Epithelial cell of esophagus (primary cell): Measurements from ENCODE around the gene EFHC1.
"Not testable (repeated sequence)": the region's sequence is repeated elsewhere in the genome, so short reads cannot be mapped to it uniquely, and the experiment has no call there.

Experiments used
- DNase-seq: peaks from one replicate; pipeline ENCODE4 v3.0.0; 2010; ENCODE audit warnings: low read depth
- H3K4me3 ChIP-seq: 2 replicates; pipeline ENCODE4 v1.5.1; 2011; ENCODE audit warnings: mild to moderate bottlenecking, low read length, control low read depth
- CTCF ChIP-seq: IDR thresholded peaks from 2 replicates; pipeline ENCODE4 v1.5.1; 2011; ENCODE audit warnings: low read depth, mild to moderate bottlenecking, low read length, control low read depth, inconsistent platforms; ENCODE audit not compliant: insufficient read depth; ENCODE audit errors: missing control alignments

EFHC1 gene

DNA sequence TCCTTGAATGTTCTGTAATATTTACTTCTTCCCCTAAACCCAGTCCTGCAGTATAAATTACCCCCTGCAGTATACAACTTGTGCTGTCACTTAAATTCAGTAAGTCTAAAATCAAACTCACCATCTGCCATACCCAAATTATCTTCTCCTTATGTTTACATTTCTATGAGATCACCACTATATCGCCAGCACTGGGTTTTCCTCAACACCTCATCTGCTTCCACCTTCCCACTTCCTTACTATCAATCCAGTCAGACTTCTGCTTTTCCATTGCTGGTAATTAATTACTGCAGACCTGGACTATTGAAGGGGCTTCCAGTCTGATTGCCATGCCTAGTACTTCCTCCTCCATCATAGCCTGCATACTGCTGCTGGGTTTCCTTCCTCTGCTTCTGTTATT lies 15.2 kb downstream of the EFHC1 start:
- DNase-seq: no peak
- TF ChIP-seq CTCF: no peak
- no peak overlapping the region for H3K4me3 ChIP-seq

DNA sequence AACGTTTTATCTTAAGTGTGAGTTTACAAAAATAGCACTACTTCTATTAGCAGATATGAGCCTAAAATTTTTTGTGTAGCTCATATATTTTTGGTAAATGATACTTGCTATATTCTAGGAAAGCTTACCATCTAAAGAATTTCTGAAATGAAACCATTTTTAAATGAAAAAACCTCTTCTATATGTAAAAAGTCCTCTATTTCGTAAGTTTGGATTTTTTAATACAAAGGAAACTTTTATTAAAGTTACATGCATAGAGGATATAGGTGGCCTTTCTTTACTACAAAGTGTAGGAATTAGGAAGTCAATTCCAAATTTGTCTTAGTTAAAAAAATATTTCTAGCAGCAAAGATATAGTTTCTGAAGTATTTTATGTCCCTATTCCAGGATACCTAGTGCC lies 18.8 kb downstream of the EFHC1 start:
- TF ChIP-seq CTCF: no peak

GRCh38 chr6:52454556-52454955 lies 34.4 kb downstream of the EFHC1 start:
- no peak overlapping the region for H3K4me3 ChIP-seq
- TF ChIP-seq CTCF: no peak
- DNase-seq: peak; percentile 89

More for the DNA sequence above, 18.8 kb downstream of the EFHC1 start:
- H3K4me3 ChIP-seq: no peak overlapping the region
- DNase-seq: no peak

GRCh38 chr6:52457096-52457495 lies 37.0 kb downstream of the EFHC1 start:
- no peak overlapping the region for H3K4me3 ChIP-seq
- DNase-seq: peak; percentile 16
- no peak for TF ChIP-seq CTCF

- H3K4me3 ChIP-seq, DNase-seq: not testable (repeated sequence)
These were observed 41.1 kb downstream of the EFHC1 start for GRCh38 chr6:52461194-52461593.

DNA sequence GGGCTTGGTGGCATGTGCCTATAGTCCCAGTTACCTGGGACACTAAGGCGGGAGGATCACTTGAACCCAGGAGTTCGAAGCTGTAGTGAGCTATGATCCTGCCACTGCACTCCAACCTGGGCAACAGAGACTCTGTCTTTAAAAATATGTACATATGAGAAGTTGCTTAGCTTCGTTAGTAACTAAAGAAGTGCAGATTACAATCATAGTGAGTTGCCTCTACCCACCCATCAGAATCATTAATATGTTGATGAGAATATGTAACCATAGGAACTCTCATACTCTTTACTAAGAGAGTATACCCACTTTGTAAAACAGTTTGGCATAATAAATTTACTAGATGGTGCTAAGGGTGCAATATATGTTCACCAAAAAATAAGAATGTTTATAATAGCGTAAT lies 54.0 kb downstream of the EFHC1 start:
- TF ChIP-seq CTCF: no peak
- no peak overlapping the region for H3K4me3 ChIP-seq
- no peak for DNase-seq

GRCh38 chr6:52475307-52475706 lies 55.2 kb downstream of the EFHC1 start:
- no peak overlapping the region for H3K4me3 ChIP-seq
- no peak for TF ChIP-seq CTCF
- no peak for DNase-seq

DNA sequence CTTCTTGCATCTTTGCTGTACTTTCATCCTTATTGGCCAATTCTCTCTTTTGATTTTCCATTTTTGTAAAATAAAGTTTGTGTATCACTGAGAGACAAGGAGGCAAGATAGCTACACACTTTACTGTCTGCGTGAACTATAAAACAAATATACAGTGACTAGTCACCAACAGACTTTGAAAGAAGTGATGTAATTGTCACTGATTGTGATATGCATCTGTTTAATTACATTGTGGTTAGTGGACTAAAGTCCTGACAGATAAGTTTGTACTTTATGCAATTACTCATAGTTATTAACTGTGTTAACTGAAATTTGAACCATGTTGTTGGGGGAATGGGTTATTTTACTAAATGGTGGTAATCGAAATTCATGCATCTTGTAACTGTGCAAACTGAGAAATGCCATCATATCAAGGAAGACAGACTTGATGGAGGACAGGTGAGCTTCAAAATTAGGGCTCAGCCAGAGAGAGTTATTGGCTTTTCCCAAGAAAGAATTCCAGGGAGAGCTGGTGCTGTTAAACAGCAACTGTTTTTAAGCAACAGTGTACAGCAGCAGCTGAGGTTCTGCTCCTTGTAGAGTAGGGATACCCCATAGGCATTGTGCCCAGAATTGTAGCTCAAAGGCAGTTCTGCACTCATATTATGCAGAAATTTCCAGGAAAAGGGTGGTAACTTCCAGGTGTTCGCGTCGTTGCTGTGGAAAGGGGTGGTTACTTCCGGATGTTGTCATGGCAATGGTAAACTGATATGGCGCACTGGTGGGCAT lies 62.9 kb downstream of the EFHC1 start:
- H3K4me3 ChIP-seq: no peak overlapping the region
- peak; percentile 27 for DNase-seq
- no peak for TF ChIP-seq CTCF
